ENCODE measurements around the gene ATL1. TPM values are rescaled to one million over a fixed set of nuclear protein-coding genes. Genes with fewer than 3 reads are reported as not detected.

Gene ATL1
- total RNA-seq (1 to 10 TPM; 1.6 to 5.2 TPM), total RNA-seq (1.0 to 2.3 reads per million in 2 donors)

DNA sequence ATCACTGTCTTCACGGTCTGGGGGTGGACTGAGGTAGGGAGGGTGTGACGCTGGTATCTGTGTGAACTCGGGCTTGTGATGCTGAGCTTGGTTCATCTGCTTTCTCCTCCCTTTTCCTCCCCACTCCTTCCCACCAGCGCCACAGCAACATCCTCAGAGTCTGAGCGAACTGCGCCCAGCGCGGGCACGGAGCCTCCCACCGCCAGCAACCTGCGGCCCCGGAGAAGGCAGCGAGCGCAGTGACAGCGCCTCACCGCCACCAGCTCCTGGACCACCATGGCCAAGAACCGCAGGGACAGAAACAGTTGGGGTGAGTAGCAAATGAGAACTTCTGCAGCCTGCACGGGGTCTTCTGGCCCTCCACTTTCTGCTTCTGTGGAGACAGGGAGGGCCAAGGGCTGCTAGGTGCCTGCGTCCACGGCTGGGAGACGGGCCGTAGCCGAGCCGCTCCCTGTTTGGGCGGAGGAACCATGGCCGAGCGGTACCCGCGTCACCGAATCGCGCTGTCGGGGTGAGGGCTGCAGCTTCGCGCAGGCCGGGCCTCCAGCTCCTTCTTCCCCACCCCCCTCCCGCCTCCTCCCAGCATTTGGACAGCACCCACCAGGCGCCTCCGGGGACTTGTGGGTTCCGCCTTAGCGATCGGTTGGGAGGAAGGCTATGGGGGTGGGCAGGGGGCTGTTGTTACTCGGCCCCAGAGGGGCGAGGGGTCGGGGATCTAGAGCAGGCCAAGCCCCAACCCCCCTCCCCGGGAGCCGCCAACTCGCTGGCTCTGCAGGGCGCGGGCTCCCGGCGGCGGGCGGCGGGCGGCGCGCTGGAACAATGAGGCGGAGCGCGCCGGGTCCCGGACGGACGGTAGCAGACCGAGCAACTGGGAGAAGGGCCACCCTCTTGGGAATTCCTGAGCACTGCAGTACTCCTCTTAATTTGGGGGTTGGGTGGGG, at the start of gene ATL1:
Gene ATL1, plus strand, starts transcription at position 156 of the 941 bp plus-strand sequence. Its CDS starts 121 bp downstream, at position 277.
- ATAC-seq (peak; percentile 79), DNase-seq (peak in 1 of 3 donors; percentile 18)
- Mint-ChIP-seq H3K27ac (no peak within 1 kb of the TSS), H3K36me3 (ENCODE audit: low read depth) (peaks cover 8% of the 10 kb centered on the region), H3K4me3 (peak within 1 kb of the TSS; percentile 86), H3K4me1 (peaks cover 13% of the 10 kb centered on the region), H3K27me3 (peaks cover 73% of the 10 kb centered on the region)
- no peaks in the 10 kb centered on the region for H3K9me3 ChIP-seq (ENCODE audit: control insufficient read depth, low read length, poor library complexity, severe bottlenecking)

DNA sequence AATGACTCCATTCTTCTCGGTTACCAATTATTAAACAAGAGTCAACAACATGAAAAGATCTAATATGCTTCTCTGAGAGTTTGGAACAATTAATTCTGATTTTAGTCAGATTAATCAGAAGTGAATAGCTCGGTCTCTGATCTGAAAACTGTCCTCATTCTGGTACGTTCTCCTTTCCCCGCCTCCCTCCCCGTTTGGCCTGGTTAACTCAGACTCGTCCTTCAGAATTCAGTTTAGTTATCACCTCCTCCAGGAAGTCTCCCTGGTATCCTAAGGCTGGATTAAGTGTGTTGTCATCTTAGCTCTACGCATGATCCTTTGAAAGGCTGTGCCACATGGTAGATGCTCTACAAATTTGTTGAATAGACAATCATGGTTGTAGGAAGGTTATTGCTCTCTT, 49.8 kb upstream of the ATL1 start:
- H3K9me3 ChIP-seq (ENCODE audit: control insufficient read depth, low read length, poor library complexity, severe bottlenecking) = no peaks in the 10 kb centered on the region
- Mint-ChIP-seq H3K27me3 (no peaks in the 10 kb centered on the region), H3K27ac (no peak overlapping the region), H3K36me3 (ENCODE audit: low read depth) (no peaks in the 10 kb centered on the region), H3K4me1 (peaks cover 16% of the 10 kb centered on the region), H3K4me3 (no peak overlapping the region)
- DNase-seq = no peak
- ATAC-seq = no peak

DNA sequence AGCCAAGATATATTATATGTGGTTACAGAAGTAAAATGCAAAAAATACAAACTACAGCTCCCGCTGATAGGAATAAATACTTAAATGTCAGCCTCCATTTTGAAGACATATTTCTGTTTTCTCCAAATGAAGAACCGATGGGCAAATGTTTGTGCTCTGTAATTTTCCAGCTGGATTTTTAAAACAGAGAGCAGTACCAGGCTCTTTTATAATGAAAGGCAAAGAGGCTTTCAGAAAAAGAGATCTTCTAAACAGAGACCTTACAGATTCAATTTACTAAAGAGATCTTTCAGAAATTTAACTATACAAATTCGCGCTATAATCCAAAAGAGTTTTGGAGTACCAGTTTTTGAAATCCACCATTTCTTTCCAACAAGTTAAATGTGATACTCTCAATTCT, 47.5 kb upstream of the ATL1 start:
- Mint-ChIP-seq H3K4me3 (no peak overlapping the region), H3K4me1 (peaks cover 14% of the 10 kb centered on the region), H3K27me3 (no peaks in the 10 kb centered on the region), H3K36me3 (ENCODE audit: low read depth) (no peaks in the 10 kb centered on the region), H3K27ac (no peak overlapping the region)
- DNase-seq = no peak
- no peak for ATAC-seq
- H3K9me3 ChIP-seq (ENCODE audit: control insufficient read depth, low read length, poor library complexity, severe bottlenecking) = no peaks in the 10 kb centered on the region

DNA sequence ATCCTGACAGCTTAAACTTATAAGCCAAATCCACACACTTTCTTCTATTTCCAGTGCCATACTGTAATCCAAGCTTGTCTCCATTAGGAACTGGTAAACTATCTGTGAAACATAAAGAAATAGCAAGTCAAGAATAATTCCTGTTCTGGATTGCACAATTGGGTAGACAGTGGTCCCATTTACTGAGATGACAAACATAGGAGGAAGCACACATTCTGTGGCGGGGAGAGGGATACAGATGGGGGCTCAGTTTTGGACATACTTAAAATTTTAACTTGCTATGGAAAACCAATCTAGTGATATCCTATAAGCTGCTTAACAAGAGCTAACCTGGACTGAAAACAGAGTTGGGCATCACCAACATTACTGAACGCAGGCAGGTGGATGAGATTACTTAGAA, 43.9 kb upstream of the ATL1 start:
- H3K4me3 Mint-ChIP-seq = no peak overlapping the region
- H3K27me3 Mint-ChIP-seq = no peaks in the 10 kb centered on the region
- DNase-seq (no peak), ATAC-seq (no peak)
- peaks cover 6% of the 10 kb centered on the region for H3K4me1 Mint-ChIP-seq
- no peak overlapping the region for H3K27ac Mint-ChIP-seq
- H3K36me3 Mint-ChIP-seq (ENCODE audit: low read depth) = peaks cover 2% of the 10 kb centered on the region
- no peaks in the 10 kb centered on the region for H3K9me3 ChIP-seq (ENCODE audit: control insufficient read depth, low read length, poor library complexity, severe bottlenecking)

DNA sequence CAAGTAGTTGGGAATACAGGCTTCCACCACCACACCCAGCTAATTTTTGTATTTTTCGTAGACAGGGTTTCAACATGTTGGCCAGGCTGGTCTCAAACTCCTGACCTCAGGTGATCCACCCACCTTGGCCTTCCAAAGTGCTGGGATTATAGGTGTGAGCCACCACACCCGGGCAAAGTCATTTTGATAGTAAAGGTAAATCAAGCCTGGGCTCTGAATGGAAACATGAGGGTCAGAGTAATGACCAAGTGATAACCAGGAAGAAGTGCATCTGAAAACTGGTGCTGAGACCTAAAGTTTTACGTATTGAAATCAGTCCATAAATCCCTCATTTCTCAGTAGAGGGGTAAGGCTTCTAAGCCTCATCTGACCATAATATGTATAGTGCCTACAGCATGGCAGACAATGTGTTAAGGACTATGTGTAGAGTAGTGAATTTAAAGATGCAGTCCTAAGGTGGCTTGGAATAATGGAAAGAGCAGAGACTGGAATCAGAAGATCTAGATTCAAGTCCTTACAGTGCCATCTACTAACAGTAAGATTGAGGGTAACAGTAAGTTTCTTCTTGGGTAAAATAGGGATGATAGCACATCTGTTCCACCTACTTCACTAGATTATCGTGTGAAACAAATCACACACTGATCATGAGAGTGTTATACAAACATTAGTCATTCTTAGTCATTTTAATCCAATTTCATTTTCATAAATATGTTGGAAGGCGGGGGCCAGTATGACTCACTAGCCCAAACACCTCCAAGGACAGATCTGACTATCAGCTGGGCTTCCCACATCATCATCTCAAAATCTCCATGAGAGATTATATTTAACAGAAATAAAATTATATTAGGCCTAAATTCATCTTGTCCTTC, 38.8 kb upstream of the ATL1 start:
- peak overlapping the region; percentile 88 for H3K27ac Mint-ChIP-seq

DNA sequence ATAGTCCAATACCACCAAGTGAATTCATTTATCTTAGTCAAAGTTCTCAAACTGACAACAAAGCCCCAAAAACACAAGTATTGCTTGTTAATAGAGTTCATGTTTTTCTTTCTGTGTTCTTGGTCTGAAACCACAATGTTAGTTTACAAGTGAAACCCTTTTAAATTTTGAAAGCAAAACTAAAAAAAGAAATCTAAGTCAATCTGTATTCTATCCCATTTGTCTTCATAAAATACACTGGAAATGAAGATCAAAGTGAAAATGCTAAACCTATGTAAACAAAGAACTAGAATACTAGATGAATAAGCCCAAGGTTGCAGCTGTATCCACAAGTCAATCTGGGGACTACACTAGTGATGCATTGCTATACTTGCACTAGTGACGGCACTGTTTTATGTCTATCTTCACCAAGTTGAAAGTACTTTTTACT, 38.0 kb upstream of the ATL1 start:
- no peaks in the 10 kb centered on the region for H3K9me3 ChIP-seq (ENCODE audit: control insufficient read depth, low read length, poor library complexity, severe bottlenecking)
- peaks cover 43% of the 10 kb centered on the region for H3K4me1 Mint-ChIP-seq
- H3K36me3 Mint-ChIP-seq (ENCODE audit: low read depth) = peaks cover 6% of the 10 kb centered on the region
- H3K27me3 Mint-ChIP-seq = no peaks in the 10 kb centered on the region
- peak; percentile 65 for ATAC-seq
- peak overlapping the region; percentile 76 for H3K4me3 Mint-ChIP-seq
- no peak for DNase-seq
- peak overlapping the region; percentile 88 for H3K27ac Mint-ChIP-seq

More for the DNA sequence above, 38.8 kb upstream of the ATL1 start:
- Mint-ChIP-seq H3K27me3 (no peaks in the 10 kb centered on the region), H3K36me3 (ENCODE audit: low read depth) (peaks cover 6% of the 10 kb centered on the region), H3K4me3 (peak overlapping the region; percentile 76), H3K4me1 (peaks cover 40% of the 10 kb centered on the region)
- no peak for DNase-seq
- H3K9me3 ChIP-seq (ENCODE audit: control insufficient read depth, low read length, poor library complexity, severe bottlenecking) = no peaks in the 10 kb centered on the region
- ATAC-seq = peak; percentile 53

DNA sequence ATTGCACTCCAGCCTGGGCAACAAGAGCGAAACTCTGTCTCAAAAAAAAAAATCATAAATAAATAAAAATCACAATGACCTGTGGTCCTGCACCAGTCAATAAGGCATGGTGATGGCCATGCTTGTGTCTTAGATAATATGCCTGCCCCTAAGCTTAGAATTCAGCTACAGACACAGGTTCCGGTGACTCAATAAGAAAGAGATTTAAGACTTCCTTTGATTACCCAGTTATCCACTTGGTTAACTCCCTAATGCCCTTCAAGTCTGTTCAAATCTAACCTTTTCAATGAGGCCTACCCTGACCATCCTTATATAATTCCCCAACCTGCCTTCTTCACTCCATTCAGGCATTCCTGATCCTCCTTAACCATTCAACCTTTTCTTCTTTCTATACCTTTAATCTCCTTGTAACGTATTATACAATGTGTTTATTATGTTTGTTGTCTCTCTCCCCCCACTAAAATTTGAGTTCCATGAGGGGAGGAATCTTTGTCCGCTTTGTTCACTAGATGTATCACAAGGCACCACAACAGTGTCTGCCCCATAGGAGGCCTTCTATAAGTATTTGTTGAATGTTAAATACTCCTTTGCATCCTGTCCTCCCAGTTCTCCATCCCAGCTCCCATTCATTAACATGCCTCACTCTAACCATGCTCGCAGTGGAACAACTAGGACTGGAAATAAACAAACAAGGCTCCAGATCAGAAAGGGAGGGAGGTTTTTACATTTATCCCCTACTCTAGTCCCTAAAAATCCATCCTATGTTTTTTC, 36.5 kb upstream of the ATL1 start:
- no peaks in the 10 kb centered on the region for H3K27me3 Mint-ChIP-seq
- peak overlapping the region; percentile 88 for H3K27ac Mint-ChIP-seq
- H3K9me3 ChIP-seq (ENCODE audit: control insufficient read depth, low read length, poor library complexity, severe bottlenecking) = no peaks in the 10 kb centered on the region
- peaks cover 47% of the 10 kb centered on the region for H3K4me1 Mint-ChIP-seq
- ATAC-seq (no peak), DNase-seq (no peak)
- peaks cover 5% of the 10 kb centered on the region for H3K36me3 Mint-ChIP-seq (ENCODE audit: low read depth)
- no peak overlapping the region for H3K4me3 Mint-ChIP-seq

DNA sequence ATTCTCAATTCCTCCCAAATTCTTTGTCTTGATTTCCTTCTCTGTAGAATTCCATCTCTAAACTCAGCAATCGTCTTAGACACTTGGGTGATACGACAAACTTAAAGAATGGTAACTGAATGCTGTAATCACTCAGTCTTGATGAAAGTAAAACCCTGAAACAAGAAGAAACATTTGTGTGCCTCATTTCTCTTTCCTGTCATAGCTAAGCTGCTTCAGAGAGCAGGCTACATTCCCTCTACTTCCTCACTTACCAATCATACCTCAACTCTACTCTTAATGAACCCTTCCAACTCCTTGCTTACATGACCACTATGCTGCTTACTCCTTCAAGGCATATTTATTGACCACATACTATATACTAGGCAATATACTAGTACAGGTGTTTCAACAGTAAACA, 35.9 kb upstream of the ATL1 start:
- Mint-ChIP-seq H3K4me1 (peaks cover 50% of the 10 kb centered on the region), H3K27ac (peak overlapping the region; percentile 88), H3K27me3 (no peaks in the 10 kb centered on the region), H3K4me3 (peak overlapping the region; percentile 73), H3K36me3 (ENCODE audit: low read depth) (peaks cover 4% of the 10 kb centered on the region)
- ATAC-seq (peak; percentile 24), DNase-seq (no peak)
- H3K9me3 ChIP-seq (ENCODE audit: control insufficient read depth, low read length, poor library complexity, severe bottlenecking) = no peaks in the 10 kb centered on the region

DNA sequence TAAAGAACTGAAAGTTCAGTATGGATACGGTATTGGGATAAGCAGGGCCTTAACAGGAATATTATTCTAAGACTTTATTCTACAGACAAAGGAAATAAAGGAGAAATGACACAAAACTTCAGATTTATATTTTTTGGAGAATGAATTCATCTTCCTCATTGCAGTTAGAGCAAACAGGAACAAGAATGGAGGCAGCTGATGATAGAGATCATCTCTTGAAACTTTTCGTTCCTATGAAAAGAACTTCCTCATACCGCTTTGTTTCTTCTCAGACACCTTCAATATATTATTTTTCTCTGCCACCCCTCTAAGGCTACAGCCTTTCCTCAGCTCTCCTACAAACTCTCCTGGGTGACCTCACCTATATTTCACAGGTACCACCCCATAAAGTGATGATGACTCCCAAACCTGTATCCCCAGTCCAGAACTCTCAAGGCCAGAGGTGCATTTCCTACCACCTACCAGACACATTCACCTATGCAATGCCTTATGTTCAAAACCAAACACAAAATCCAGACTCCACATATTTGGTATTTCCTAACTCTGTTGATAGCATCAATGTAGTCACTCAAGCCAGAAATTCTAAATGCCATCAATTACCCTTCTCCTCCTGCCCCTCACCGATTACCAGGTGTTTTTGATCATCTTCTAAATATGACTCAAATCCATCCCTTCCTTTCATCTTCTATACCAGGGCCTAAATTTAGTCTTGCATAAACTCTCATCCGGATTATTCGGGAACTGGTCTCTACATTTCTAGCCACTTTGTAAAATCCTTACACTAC, 35.0 kb upstream of the ATL1 start:
- Mint-ChIP-seq H3K4me1 (peaks cover 57% of the 10 kb centered on the region), H3K4me3 (peak overlapping the region; percentile 73), H3K27ac (peak overlapping the region; percentile 88), H3K36me3 (ENCODE audit: low read depth) (peaks cover 4% of the 10 kb centered on the region), H3K27me3 (no peaks in the 10 kb centered on the region)
- ATAC-seq = no peak
- DNase-seq = no peak
- H3K9me3 ChIP-seq (ENCODE audit: control insufficient read depth, low read length, poor library complexity, severe bottlenecking) = no peaks in the 10 kb centered on the region

DNA sequence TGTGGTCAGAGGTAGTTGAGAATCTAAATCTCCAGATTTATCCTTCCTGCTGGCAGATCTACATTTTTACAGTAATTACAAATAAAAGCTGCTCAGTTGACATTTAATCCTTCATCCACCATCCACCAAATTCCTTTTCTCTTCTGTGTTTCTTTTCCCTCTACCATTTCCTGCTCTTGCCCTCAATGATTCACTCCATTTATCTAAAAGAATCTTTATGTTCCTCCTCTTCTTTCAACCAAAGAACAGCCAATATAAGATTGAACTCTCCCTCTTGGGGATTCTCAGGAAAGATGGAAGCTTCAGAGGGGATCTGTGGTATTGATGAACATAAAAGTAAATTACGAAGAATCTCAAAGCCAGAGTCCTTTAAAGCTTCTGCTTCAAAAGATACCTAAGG, 31.9 kb upstream of the ATL1 start:
- no peak for DNase-seq
- no peaks in the 10 kb centered on the region for H3K9me3 ChIP-seq (ENCODE audit: control insufficient read depth, low read length, poor library complexity, severe bottlenecking)
- ATAC-seq = no peak
- Mint-ChIP-seq H3K27ac (no peak overlapping the region), H3K4me3 (no peak overlapping the region), H3K27me3 (no peaks in the 10 kb centered on the region), H3K36me3 (ENCODE audit: low read depth) (peaks cover 4% of the 10 kb centered on the region), H3K4me1 (peaks cover 64% of the 10 kb centered on the region)

DNA sequence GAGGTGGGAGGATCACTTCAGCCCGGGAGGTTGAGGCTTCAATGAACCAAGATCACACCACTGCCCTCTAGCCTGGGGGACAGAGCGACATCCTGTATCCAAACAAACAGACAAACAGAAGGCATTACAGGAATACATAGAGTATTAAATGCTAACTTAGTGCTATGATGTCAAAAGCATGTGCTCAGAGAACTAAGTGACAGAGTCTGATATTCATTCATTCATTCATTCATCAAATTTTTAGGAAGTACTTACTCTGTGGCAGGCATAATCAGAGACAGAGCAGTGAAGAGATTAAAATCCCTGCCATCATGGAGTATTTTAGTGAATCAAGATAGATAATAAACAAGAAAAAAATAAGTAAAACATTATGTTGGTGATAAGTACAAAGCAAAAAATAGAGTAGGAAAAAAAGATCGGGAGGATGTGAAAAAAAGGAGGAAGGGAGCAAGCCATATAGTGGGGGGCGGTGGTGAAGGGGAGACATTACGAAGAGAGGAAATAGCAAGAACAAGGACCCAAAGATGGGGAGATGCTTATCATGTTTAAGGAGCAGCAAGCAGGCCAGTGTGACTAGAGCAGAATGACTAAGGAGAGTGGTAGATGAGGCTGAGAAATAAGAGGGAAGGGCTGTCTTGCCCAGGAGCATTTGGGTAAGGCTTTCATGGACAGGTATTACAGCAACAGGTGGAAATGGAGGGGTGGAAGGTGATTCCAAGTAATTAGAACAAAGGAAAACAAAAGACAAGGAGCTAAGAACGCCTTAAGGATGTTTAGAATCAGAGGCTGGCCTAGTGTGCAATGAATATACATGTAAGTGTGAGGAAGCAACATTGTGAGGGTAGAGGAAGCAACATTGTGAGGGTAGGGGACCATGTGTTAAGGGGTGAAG, 30.4 kb upstream of the ATL1 start:
- no peaks in the 10 kb centered on the region for H3K9me3 ChIP-seq (ENCODE audit: control insufficient read depth, low read length, poor library complexity, severe bottlenecking)
- H3K4me3 Mint-ChIP-seq = peak overlapping the region; percentile 74
- no peak for ATAC-seq
- H3K36me3 Mint-ChIP-seq (ENCODE audit: low read depth) = peaks cover under 1% of the 10 kb centered on the region
- DNase-seq = no peak
- peak overlapping the region; percentile 86 for H3K27ac Mint-ChIP-seq
- no peaks in the 10 kb centered on the region for H3K27me3 Mint-ChIP-seq
- peaks cover 54% of the 10 kb centered on the region for H3K4me1 Mint-ChIP-seq
